Caco-2 (cell line): ENCODE results near the gene PPP6R2. TPM values are rescaled to one million over a fixed set of nuclear protein-coding genes. Genes with fewer than 3 reads are reported as not detected.
"Not testable (repeated sequence)": the region's sequence is repeated elsewhere in the genome, so short reads cannot be mapped to it uniquely, and the experiment has no call there.

Source experiments
- BruUV-seq: library from RNA; stranded (reverse); fragments of 400-500 nt; replicated peaks from 2 replicates; lab custom pipeline; 2021; lab: Mats Ljungman, UMichigan
- CTCF ChIA-PET: fragments of 300-600 bp; sonication (Branson Sonifier 250); formaldehyde crosslinking; loops from one replicate; lab custom pipeline; 2022; ENCODE audit warnings: antibody characterized with exemption; lab: Charles Lee
- POLR2A ChIA-PET: fragments of 300-600 bp; sonication (Branson Sonifier 250); formaldehyde crosslinking; loops from one replicate; lab custom pipeline; 2022; ENCODE audit warnings: antibody characterized with exemption; lab: Charles Lee
- DNase-seq, 2 experiments: peaks; one replicate each; pipeline versions ENCODE4 v3.0.0 to v3.0.0-alpha.2; 2020 to 2022
- H3K27me3 ChIP-seq: replicated peaks from 2 replicates; pipeline ENCODE4 v1.6.0; 2011; ENCODE audit warnings: low read length; ENCODE audit not compliant: control insufficient read depth, insufficient read depth
- H3K36me3 ChIP-seq: 2 replicates; pipeline ENCODE4 v1.5.1; 2011; ENCODE audit warnings: low read length; ENCODE audit not compliant: control insufficient read depth, insufficient read depth
- H3K4me1 ChIP-seq: fragments of 250-450 bp; sonication (Bioruptor Pico); 2 replicates; pipeline ENCODE4 v1.5.1; 2020; ENCODE audit warnings: mild to moderate bottlenecking
- H3K4me3 ChIP-seq: 2 replicates; pipeline ENCODE4 v1.5.1; 2011; ENCODE audit warnings: low read depth, mild to moderate bottlenecking, control low read depth, low read length
- H3K9me3 ChIP-seq: fragments of 250-450 bp; sonication (Bioruptor Pico); 2 replicates; pipeline ENCODE4 v1.5.1; 2020; ENCODE audit warnings: mild to moderate bottlenecking, moderate library complexity
- H3K27ac Mint-ChIP-seq: one replicate; pipeline ENCODE4 v1.8.0; 2022; ENCODE audit warnings: mixed read lengths; ENCODE audit not compliant: unreplicated experiment
- H3K27me3 Mint-ChIP-seq: one replicate; pipeline ENCODE4 v1.8.0; 2022; ENCODE audit warnings: mixed read lengths; ENCODE audit not compliant: insufficient read depth, unreplicated experiment
- H3K36me3 Mint-ChIP-seq: one replicate; pipeline ENCODE4 v1.8.0; 2022; ENCODE audit warnings: mild to moderate bottlenecking, mixed read lengths; ENCODE audit not compliant: insufficient read depth, unreplicated experiment
- H3K4me1 Mint-ChIP-seq: one replicate; pipeline ENCODE4 v1.8.0; 2022; ENCODE audit warnings: low read depth, mixed read lengths; ENCODE audit not compliant: unreplicated experiment
- H3K4me3 Mint-ChIP-seq: one replicate; pipeline ENCODE4 v1.8.0; 2022; ENCODE audit warnings: mild to moderate bottlenecking, moderate library complexity, mixed read lengths; ENCODE audit not compliant: unreplicated experiment
- H3K9me3 Mint-ChIP-seq: one replicate; pipeline ENCODE4 v1.8.0; 2022; ENCODE audit warnings: mixed read lengths; ENCODE audit not compliant: unreplicated experiment
- CTCF ChIP-seq, 2 experiments: fragments of 200-600 bp in 1 of 2; IDR thresholded peaks; 1 replicate in 1 of 2; 2 replicates in 1 of 2; pipeline versions ENCODE4 v1.5.1 to v1.8.0; 2011 to 2022; ENCODE audit warnings: antibody characterized with exemption in 1 of 2, control low read depth in 1 of 2, inconsistent platforms in 1 of 2, low read depth in 1 of 2, low read length in 1 of 2, mild to moderate bottlenecking in 1 of 2, moderate library complexity in 1 of 2; ENCODE audit not compliant: insufficient read depth in 1 of 2, severe bottlenecking in 1 of 2, unreplicated experiment in 1 of 2
- intact Hi-C: fragments of 100-400 bp; cut with micrococcal nuclease; formaldehyde crosslinking; loops from one replicate; pipeline ENCODE4 v1.10.0; 2022; ENCODE audit not compliant: unreplicated experiment
- total RNA-seq: library from RNA; stranded (reverse); gene quantifications from 2 replicates; pipeline ENCODE4 v1.2.3, GENCODE V29; 2022

PPP6R2 gene
- total RNA-seq, 1 experiment from 2014 or later, result 60.7 TPM

GRCh38 chr22:50396751-50397370 lies 53.7 kb downstream of the PPP6R2 start:
- POLR2A ChIA-PET, result interaction anchor here (1.0 kb wide), 1 partner anchor 9 kb away, joined by 3 read pairs; no protein-coding TSS in a partner anchor
- peaks cover 66% of the 10 kb centered on the region for H3K36me3 Mint-ChIP-seq
- no peaks in the 10 kb centered on the region for H3K27me3 Mint-ChIP-seq
- peak overlapping the region; percentile 54 for H3K4me3 Mint-ChIP-seq
- BruUV-seq, result no TSS peak
- no peaks in the 10 kb centered on the region for H3K9me3 Mint-ChIP-seq
- Histone ChIP-seq H3K27me3 (no peaks in the 10 kb centered on the region), H3K36me3 (peaks cover 7% of the 10 kb centered on the region), H3K4me3 (no peak overlapping the region), H3K4me1 (peaks cover 24% of the 10 kb centered on the region), H3K9me3 (no peaks in the 10 kb centered on the region)
- intact Hi-C loops, result loop anchor here (1.0 to 10.0 kb wide), 2 partner anchors 10 to 108 kb away; partner anchors contain the start of genes LMF2 and NCAPH2
- H3K4me1 Mint-ChIP-seq, result peaks cover 19% of the 10 kb centered on the region
- peak overlapping the region; percentile 62 for H3K27ac Mint-ChIP-seq
- no peak for TF ChIP-seq CTCF (IDR thresholded peaks at IDR 0.05; ENCODE audit: insufficient read depth in 1 of 2, low read depth in 1 of 2, low read length in 1 of 2, severe bottlenecking in 1 of 2, unreplicated experiment in 1 of 2)
- CTCF ChIA-PET, result interaction anchor here (1.0 kb wide), 1 partner anchor 55 kb away, joined by 4 read pairs; no protein-coding TSS in a partner anchor
- DNase-seq, result peak; percentile 90 to 94

GRCh38 chr22:50397371-50398060 lies 54.4 kb downstream of the PPP6R2 start:
- not testable (repeated sequence) for H3K9me3 ChIP-seq, BruUV-seq, H3K27me3 Mint-ChIP-seq, H3K4me3 ChIP-seq, H3K36me3 ChIP-seq, H3K27me3 ChIP-seq, H3K9me3 Mint-ChIP-seq
- Mint-ChIP-seq H3K27ac (peak overlapping the region; percentile 62), H3K36me3 (peaks cover 66% of the 10 kb centered on the region), H3K4me1 (peaks cover 19% of the 10 kb centered on the region), H3K4me3 (peak overlapping the region; percentile 54)
- intact Hi-C loops, result loop anchor here (1.0 to 10.0 kb wide), 2 partner anchors 10 to 107 kb away; partner anchors contain the start of genes LMF2 and NCAPH2
- ChIA-PET CTCF (interaction anchor here (1.0 kb wide), 1 partner anchor 55 kb away, joined by 4 read pairs; no protein-coding TSS in a partner anchor), POLR2A (interaction anchor here (1.0 kb wide), 1 partner anchor 10 kb away, joined by 3 read pairs; no protein-coding TSS in a partner anchor)
- peak in 1 of 2 experiments; percentile 15 for DNase-seq
- peaks cover 24% of the 10 kb centered on the region for H3K4me1 ChIP-seq

GRCh38 chr22:50398831-50399648 lies 55.9 kb downstream of the PPP6R2 start:
- ChIA-PET POLR2A (no interaction called here), CTCF (interaction anchor here (0.6 to 1.9 kb wide), 5 partner anchors 11 to 99 kb away, joined by 3 to 8 read pairs (median 4); no protein-coding TSS in a partner anchor)
- Mint-ChIP-seq H3K4me3 (no peak overlapping the region), H3K27me3 (no peaks in the 10 kb centered on the region), H3K36me3 (peaks cover 68% of the 10 kb centered on the region), H3K9me3 (no peaks in the 10 kb centered on the region), H3K4me1 (peaks cover 19% of the 10 kb centered on the region), H3K27ac (no peak overlapping the region)
- Histone ChIP-seq H3K4me3 (no peak overlapping the region), H3K9me3 (no peaks in the 10 kb centered on the region), H3K27me3 (no peaks in the 10 kb centered on the region), H3K36me3 (peaks cover 7% of the 10 kb centered on the region), H3K4me1 (peaks cover 24% of the 10 kb centered on the region)
- BruUV-seq, result no TSS peak
- no peak for DNase-seq
- no peak for TF ChIP-seq CTCF (IDR thresholded peaks at IDR 0.05; ENCODE audit: insufficient read depth in 1 of 2, low read depth in 1 of 2, low read length in 1 of 2, severe bottlenecking in 1 of 2, unreplicated experiment in 1 of 2)
- intact Hi-C loops, result loop anchor here (10.0 kb wide), 1 partner anchor 106 kb away; the partner anchor contains the start of genes LMF2 and NCAPH2
